Ecto neural progenitor cell (in vitro differentiated cells): ENCODE results near the gene TLR1.
"Not testable (repeated sequence)": the region's sequence is repeated elsewhere in the genome, so short reads cannot be mapped to it uniquely, and the experiment has no call there.

ENCODE experiments used
- DNase-seq: peaks from one replicate; pipeline ENCODE4 v3.0.0-alpha.2; 2018; ENCODE audit warnings: low spot score

TLR1 gene

GRCh38 chr4:38774181-38774955 is 30.2 kb downstream of the TLR1 start:
- no peak for DNase-seq

GRCh38 chr4:38770281-38770680 is 34.3 kb downstream of the TLR1 start:
- not testable (repeated sequence) for DNase-seq

GRCh38 chr4:38769857-38770256 is 34.7 kb downstream of the TLR1 start:
- DNase-seq = no peak

- no peak for DNase-seq
These were observed 35.1 kb downstream of the TLR1 start for GRCh38 chr4:38769441-38769840.

- no peak for DNase-seq
These were observed 35.6 kb downstream of the TLR1 start for GRCh38 chr4:38768968-38769394.

GRCh38 chr4:38766940-38767339 is 37.7 kb downstream of the TLR1 start:
- DNase-seq = not testable (repeated sequence)

- no peak for DNase-seq
These were observed 39.2 kb downstream of the TLR1 start for GRCh38 chr4:38765382-38765781.

GRCh38 chr4:38764277-38764676 is 40.3 kb downstream of the TLR1 start:
- DNase-seq = no peak

- DNase-seq = no peak
These were observed 42.0 kb downstream of the TLR1 start for GRCh38 chr4:38762560-38762959.

- no peak for DNase-seq
These were observed 44.8 kb downstream of the TLR1 start for GRCh38 chr4:38759790-38760122.

- peak; percentile 66 for DNase-seq
These were observed 45.3 kb downstream of the TLR1 start for GRCh38 chr4:38759113-38759789.

GRCh38 chr4:38757945-38758600 is 46.5 kb downstream of the TLR1 start:
- no peak for DNase-seq

- DNase-seq = peak; percentile 93
These were observed 51.4 kb downstream of the TLR1 start for GRCh38 chr4:38752941-38753806.

GRCh38 chr4:38752372-38752940 is 52.1 kb downstream of the TLR1 start:
- no peak for DNase-seq

GRCh38 chr4:38751341-38752010 is 53.1 kb downstream of the TLR1 start:
- DNase-seq = no peak

- DNase-seq = no peak
These were observed 55.3 kb downstream of the TLR1 start for GRCh38 chr4:38749336-38749735.

GRCh38 chr4:38747629-38748028 is 57.0 kb downstream of the TLR1 start:
- no peak for DNase-seq
